PC-9 (cell line): ENCODE data around the gene WRAP73. TPM values are rescaled to one million over a fixed set of nuclear protein-coding genes. Genes with fewer than 3 reads are reported as not detected.

ENCODE experiments used
- BruUV-seq: library from RNA; stranded (reverse); fragments of 400-500 nt; replicated peaks from 2 replicates; lab custom pipeline; 2021; lab: Mats Ljungman, UMichigan
- CTCF ChIA-PET: fragments of 300-600 bp; sonication (Branson Sonifier 250); formaldehyde crosslinking; loops from one replicate; lab custom pipeline; 2022; ENCODE audit warnings: antibody characterized with exemption; lab: Charles Lee
- POLR2A ChIA-PET: fragments of 300-600 bp; sonication (Branson Sonifier 250); formaldehyde crosslinking; loops from one replicate; lab custom pipeline; 2022; ENCODE audit warnings: antibody characterized with exemption; ENCODE audit not compliant: unreplicated experiment; lab: Charles Lee
- DNase-seq, 2 experiments: peaks; one replicate each; pipeline versions ENCODE4 v3.0.0 to v3.0.0-alpha.2; 2015 to 2022; ENCODE audit warnings: mixed read lengths in 1 of 2
- H2AFZ ChIP-seq: fragments of 200-600 bp; sonication (generic); 2 replicates; pipeline ENCODE4 v1.8.1; 2017; ENCODE audit warnings: antibody characterized with exemption
- H3F3A ChIP-seq: fragments of 200-600 bp; sonication (generic); 2 replicates; pipeline ENCODE4 v1.8.1; 2017; ENCODE audit warnings: antibody characterized with exemption, mild to moderate bottlenecking, low read depth; ENCODE audit not compliant: insufficient read depth
- H3K27ac ChIP-seq: fragments of 200-600 bp; sonication (generic); 2 replicates; pipeline ENCODE4 v1.6.1; 2016; ENCODE audit warnings: mixed run types
- H3K27me3 ChIP-seq: fragments of 200-600 bp; sonication (generic); 2 replicates; pipeline ENCODE4 v1.6.1; 2016; ENCODE audit warnings: low read depth, mixed run types; ENCODE audit not compliant: insufficient read depth
- H3K36me3 ChIP-seq: fragments of 200-600 bp; sonication (generic); 2 replicates; pipeline ENCODE4 v1.6.1; 2016; ENCODE audit warnings: low read depth, mixed run types
- H3K4me1 ChIP-seq: fragments of 200-600 bp; sonication (generic); replicated peaks from 2 replicates; pipeline ENCODE4 v1.6.1; 2016; ENCODE audit warnings: mixed run types; ENCODE audit not compliant: insufficient read depth
- H3K4me2 ChIP-seq: fragments of 200-600 bp; sonication (generic); 2 replicates; pipeline ENCODE4 v1.6.1; 2017; ENCODE audit warnings: mixed run types
- H3K4me3 ChIP-seq: fragments of 200-600 bp; sonication (generic); 2 replicates; pipeline ENCODE4 v1.6.1; 2016; ENCODE audit warnings: mixed run types
- H3K79me2 ChIP-seq: fragments of 200-600 bp; sonication (generic); 2 replicates; pipeline ENCODE4 v1.6.1; 2017; ENCODE audit warnings: low read depth, mixed run types
- H3K9me2 ChIP-seq: fragments of 200-600 bp; sonication (generic); 2 replicates; pipeline ENCODE4 v1.8.1; 2017; ENCODE audit warnings: mild to moderate bottlenecking; ENCODE audit not compliant: insufficient read depth
- H3K9me3 ChIP-seq: fragments of 200-600 bp; sonication (generic); 2 replicates; pipeline ENCODE4 v1.8.1; 2016; ENCODE audit warnings: low read depth; ENCODE audit not compliant: insufficient read depth
- H4K20me1 ChIP-seq: fragments of 200-600 bp; sonication (generic); 2 replicates; pipeline ENCODE4 v1.8.1; 2017; ENCODE audit not compliant: insufficient read depth
- EZH2 ChIP-seq: fragments of 200-600 bp; sonication (generic); IDR thresholded peaks from 2 replicates; pipeline ENCODE4 v1.8.0; 2017; ENCODE audit warnings: antibody characterized with exemption, low read depth
- intact Hi-C: fragments of 100-400 bp; cut with micrococcal nuclease; formaldehyde crosslinking; loops from one replicate; pipeline ENCODE4 v1.10.0; 2022; ENCODE audit not compliant: unreplicated experiment
- total RNA-seq: library from RNA; stranded (reverse); gene quantifications from 2 replicates; pipeline ENCODE4 v1.2.3, GENCODE V29; 2021
- TF ChIP-seq, protein P1 (sequence below): fragments of 200-600 bp; sonication (generic); conservative IDR thresholded peaks from 2 replicates; pipeline ENCODE4 v1.6.1; 2017; ENCODE audit warnings: mixed run types, antibody characterized with exemption, mild to moderate bottlenecking, moderate library complexity

Gene WRAP73
- total RNA-seq, 1 experiment from 2014 or later = 25.5 TPM

DNA sequence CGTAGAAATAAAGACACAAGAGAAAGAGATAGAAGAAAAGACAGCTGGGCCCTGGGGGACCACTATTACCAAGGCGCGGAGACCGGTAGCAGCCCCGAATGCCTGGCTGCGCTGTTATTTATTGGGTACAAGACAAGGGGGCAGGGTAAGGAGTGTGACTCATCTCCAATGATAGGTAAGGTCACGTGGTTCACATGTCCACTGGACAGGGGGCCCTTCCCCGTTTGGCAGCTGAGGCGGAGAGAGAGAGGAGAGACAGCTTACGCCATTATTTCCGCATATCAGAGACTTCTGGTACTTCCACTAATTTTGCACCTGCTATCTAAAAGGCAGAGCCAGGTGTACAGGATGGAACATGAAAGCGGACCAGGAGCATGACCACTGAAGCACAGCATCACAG lies 29.2 kb downstream of the WRAP73 start:
- Histone ChIP-seq H3K4me3 (no peak overlapping the region), H3K9me3 (no peaks in the 10 kb centered on the region), H3K27me3 (no peaks in the 10 kb centered on the region), H3K36me3 (no peaks in the 10 kb centered on the region), H3K4me2 (no peak overlapping the region; the same call in 1 of the 2 replicates), H3F3A (peaks cover 3% of the 10 kb centered on the region; the same call in 1 of the 2 replicates), H3K79me2 (peaks cover 7% of the 10 kb centered on the region), H3K9me2 (no peaks in the 10 kb centered on the region), H3K4me1 (peaks cover 17% of the 10 kb centered on the region), H2AFZ (no peak overlapping the region), H4K20me1 (no peaks in the 10 kb centered on the region), H3K27ac (no peak overlapping the region)
- ChIA-PET POLR2A (interaction anchor here (0.6 kb wide), 2 partner anchors 72 to 331 kb away, joined by 3 read pairs; no protein-coding TSS in a partner anchor), CTCF (interaction anchor here (0.8 to 1.3 kb wide), 2 partner anchors 168 kb away, joined by 5 to 10 read pairs; no protein-coding TSS in a partner anchor)
- no TSS peak for BruUV-seq
- intact Hi-C loops = no loop called here
- no peak for DNase-seq
- no peak for TF ChIP-seq EZH2
- TF ChIP-seq, protein P1, sequence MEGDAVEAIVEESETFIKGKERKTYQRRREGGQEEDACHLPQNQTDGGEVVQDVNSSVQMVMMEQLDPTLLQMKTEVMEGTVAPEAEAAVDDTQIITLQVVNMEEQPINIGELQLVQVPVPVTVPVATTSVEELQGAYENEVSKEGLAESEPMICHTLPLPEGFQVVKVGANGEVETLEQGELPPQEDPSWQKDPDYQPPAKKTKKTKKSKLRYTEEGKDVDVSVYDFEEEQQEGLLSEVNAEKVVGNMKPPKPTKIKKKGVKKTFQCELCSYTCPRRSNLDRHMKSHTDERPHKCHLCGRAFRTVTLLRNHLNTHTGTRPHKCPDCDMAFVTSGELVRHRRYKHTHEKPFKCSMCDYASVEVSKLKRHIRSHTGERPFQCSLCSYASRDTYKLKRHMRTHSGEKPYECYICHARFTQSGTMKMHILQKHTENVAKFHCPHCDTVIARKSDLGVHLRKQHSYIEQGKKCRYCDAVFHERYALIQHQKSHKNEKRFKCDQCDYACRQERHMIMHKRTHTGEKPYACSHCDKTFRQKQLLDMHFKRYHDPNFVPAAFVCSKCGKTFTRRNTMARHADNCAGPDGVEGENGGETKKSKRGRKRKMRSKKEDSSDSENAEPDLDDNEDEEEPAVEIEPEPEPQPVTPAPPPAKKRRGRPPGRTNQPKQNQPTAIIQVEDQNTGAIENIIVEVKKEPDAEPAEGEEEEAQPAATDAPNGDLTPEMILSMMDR = no peak

DNA sequence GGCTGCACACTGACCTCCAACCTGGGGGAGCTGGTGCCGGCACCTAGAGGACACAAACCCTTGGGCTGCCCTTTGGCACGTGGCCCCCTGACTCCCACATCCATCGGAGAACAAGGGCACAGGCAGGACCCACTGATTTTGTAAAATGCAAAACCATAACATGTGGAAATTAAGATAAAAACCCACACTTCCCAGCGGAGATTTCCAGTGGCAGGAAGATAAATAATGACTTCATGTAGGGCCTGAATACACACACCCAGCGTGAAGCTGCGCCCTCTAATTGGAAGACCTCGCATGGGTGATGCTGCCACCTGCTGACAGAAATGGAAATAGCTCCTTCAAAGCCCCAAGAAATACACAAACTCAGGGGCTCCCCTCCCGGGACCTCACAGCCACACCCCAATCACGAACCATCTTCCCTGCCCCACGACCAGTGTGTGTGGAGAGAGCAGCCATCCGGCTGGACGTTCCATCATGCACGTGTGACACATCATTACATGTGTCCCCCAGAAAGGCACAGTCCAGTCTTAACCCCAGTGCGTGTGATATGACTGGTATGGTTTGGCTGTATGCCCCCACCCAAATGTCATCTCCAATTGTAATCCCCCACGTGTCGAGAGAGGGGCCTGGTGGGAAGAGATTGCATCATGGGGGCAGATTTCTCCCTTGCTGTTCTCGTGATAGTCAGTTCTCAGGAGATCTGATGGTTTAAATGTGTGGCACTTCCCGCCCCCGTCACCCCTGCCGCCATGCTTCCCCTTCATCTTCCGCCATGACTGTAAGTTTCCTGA lies 30.8 kb downstream of the WRAP73 start:
- Histone ChIP-seq H3K36me3 (no peaks in the 10 kb centered on the region), H3F3A (peaks cover 6% of the 10 kb centered on the region; the same call in 1 of the 2 replicates), H2AFZ (no peak overlapping the region), H3K4me2 (no peak overlapping the region), H3K79me2 (peaks cover 5% of the 10 kb centered on the region), H3K9me3 (no peaks in the 10 kb centered on the region), H3K27me3 (no peaks in the 10 kb centered on the region), H4K20me1 (no peaks in the 10 kb centered on the region), H3K9me2 (no peaks in the 10 kb centered on the region), H3K27ac (no peak overlapping the region), H3K4me3 (no peak overlapping the region), H3K4me1 (peaks cover 32% of the 10 kb centered on the region)
- intact Hi-C loops = loop anchor here (1.0 kb wide), 4 partner anchors 49 to 166 kb away; no protein-coding TSS in a partner anchor
- no TSS peak for BruUV-seq
- POLR2A ChIA-PET = no interaction called here
- DNase-seq = peak; percentile 61 to 65
- TF ChIP-seq EZH2 = no peak
- TF ChIP-seq, protein P1 = peak; percentile 84
- CTCF ChIA-PET = interaction anchor here (0.5 to 1.5 kb wide), 7 partner anchors 13 to 166 kb away, joined by 3 to 23 read pairs (median 5); no protein-coding TSS in a partner anchor

DNA sequence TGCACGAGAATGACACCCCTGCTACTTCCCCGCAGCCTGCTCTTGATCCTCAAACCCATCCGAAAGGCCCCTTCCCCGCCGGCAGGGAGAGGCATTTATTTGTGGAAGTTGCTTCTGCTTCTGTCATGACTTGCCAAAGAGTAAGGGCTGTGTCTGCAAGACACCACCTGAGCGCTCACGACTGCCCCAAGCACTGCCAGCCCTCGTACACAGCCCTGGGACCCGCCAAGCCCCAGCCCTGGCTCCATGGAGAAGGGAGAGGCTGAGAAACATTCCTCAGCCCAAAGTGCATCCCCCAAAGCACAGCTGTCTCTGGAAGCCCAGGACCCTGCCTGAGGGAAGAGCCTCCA lies 31.4 kb downstream of the WRAP73 start:
- H4K20me1 ChIP-seq = no peaks in the 10 kb centered on the region
- ChIA-PET CTCF (interaction anchor here (0.5 to 1.5 kb wide), 6 partner anchors 30 to 165 kb away, joined by 4 to 23 read pairs (median 5); no protein-coding TSS in a partner anchor), POLR2A (no interaction called here)
- intact Hi-C loops = no loop called here
- H3K9me2 ChIP-seq = no peaks in the 10 kb centered on the region
- peaks cover 9% of the 10 kb centered on the region; the same call in 1 of the 2 replicates for H3F3A ChIP-seq
- no peaks in the 10 kb centered on the region for H3K27me3 ChIP-seq
- H3K79me2 ChIP-seq = no peaks in the 10 kb centered on the region
- no peak for DNase-seq
- TF ChIP-seq EZH2 = no peak
- TF ChIP-seq, protein P1 = no peak
- no peak overlapping the region for H3K4me2 ChIP-seq
- H3K27ac ChIP-seq = no peak overlapping the region
- peaks cover 34% of the 10 kb centered on the region for H3K4me1 ChIP-seq
- no peaks in the 10 kb centered on the region for H3K36me3 ChIP-seq
- H3K4me3 ChIP-seq = no peak overlapping the region
- no peaks in the 10 kb centered on the region for H3K9me3 ChIP-seq
- BruUV-seq = no TSS peak
- no peak overlapping the region for H2AFZ ChIP-seq
